ENCODE measurements around the gene CXCR3.
"Not testable (repeated sequence)": the region's sequence is repeated elsewhere in the genome, so short reads cannot be mapped to it uniquely, and the experiment has no call there.

The CXCR3 gene

GRCh38 chrX:71611736-71612135 is 6.6 kb downstream of the CXCR3 start:
- not testable (repeated sequence) for DNase-seq (ENCODE audit: low read depth in 2 of 2, low spot score in 1 of 2)

- DNase-seq (ENCODE audit: low read depth in 2 of 2, low spot score in 1 of 2) = no peak
These were observed 9.1 kb downstream of the CXCR3 start for GRCh38 chrX:71609095-71609750.

GRCh38 chrX:71607488-71607887 is 10.8 kb downstream of the CXCR3 start:
- no peak for DNase-seq (ENCODE audit: low read depth in 2 of 2, low spot score in 1 of 2)

DNA sequence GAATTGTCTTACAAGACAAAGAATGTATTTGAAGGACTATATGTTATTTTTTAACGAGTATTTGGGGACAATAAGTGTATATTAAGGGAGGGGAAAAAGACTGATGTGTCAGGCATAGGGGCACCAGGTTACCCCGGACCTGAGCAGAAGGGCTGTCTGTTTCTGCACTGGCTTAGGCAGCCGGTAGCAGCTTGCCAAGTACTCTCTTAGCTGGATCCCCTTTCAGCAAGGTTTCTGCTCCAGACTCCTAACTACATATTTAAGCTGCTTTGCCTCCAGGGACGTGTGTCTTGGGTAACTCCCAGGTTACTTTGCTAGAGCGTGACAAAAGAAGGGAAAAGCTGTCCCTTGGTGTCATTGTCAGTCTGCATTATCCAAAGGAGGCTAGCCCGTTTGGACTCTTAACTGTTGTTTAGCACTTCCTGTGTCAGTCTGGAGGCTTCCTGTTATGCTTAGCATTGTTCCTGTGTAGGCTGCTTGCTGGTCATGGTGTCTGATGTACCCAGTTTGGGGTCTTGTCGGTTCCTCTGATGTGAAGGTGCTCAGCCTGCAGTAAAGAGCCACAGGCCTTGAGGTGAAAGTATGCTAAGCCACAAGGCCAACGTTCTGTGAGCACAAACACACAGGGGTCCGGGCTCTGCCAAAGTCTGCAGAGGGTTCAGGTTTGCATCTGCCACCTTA is 11.6 kb downstream of the CXCR3 start:
- DNase-seq (ENCODE audit: low read depth in 2 of 2, low spot score in 1 of 2) = no peak

GRCh38 chrX:71604796-71605568 is 13.3 kb downstream of the CXCR3 start:
- no peak for DNase-seq (ENCODE audit: low read depth in 2 of 2, low spot score in 1 of 2)

DNA sequence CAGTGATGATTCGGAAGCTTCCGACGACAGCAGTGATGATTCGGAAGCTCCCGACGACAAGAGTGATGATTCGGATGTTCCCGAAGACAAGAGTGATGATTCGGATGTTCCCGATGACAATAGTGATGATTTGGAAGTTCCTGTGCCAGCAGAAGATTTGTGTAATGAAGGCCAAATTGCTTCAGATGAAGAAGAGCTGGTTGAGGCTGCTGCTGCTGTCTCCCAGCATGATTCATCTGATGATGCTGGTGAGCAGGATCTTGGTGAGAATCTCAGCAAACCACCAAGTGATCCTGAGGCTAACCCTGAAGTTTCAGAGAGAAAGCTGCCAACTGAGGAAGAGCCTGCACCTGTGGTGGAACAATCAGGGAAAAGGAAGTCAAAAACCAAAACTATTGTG is 14.2 kb downstream of the CXCR3 start:
- DNase-seq (ENCODE audit: low read depth in 2 of 2, low spot score in 1 of 2) = no peak

- DNase-seq (ENCODE audit: low read depth in 2 of 2, low spot score in 1 of 2) = no peak
These were observed 14.7 kb downstream of the CXCR3 start for GRCh38 chrX:71603618-71604017.

- no peak for DNase-seq (ENCODE audit: low read depth in 2 of 2, low spot score in 1 of 2)
These were observed 18.3 kb downstream of the CXCR3 start for GRCh38 chrX:71599965-71600364.

DNA sequence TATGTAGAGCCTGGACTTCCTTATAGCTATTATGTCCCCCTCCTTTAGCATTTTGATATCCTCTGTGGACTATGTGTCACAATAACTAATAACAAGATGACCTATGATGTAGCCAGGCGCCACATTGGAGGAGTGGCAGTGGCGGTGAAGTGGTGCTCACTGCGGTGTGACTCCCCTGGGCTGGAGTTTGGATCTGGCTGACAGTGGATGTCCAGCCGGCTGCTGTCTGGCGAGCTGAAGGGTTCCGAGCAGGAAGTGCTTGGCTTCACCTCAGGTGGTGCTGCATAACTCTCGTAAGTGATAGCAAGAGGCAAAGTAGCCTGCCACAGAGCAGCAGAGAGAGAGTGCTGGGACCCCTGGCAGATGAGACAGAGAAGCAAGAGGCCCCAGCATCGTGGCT is 25.1 kb downstream of the CXCR3 start:
- DNase-seq (ENCODE audit: low read depth in 2 of 2, low spot score in 1 of 2) = not testable (repeated sequence)

- no peak for DNase-seq (ENCODE audit: low read depth in 2 of 2, low spot score in 1 of 2)
These were observed 31.4 kb downstream of the CXCR3 start for GRCh38 chrX:71586929-71587328.

DNA sequence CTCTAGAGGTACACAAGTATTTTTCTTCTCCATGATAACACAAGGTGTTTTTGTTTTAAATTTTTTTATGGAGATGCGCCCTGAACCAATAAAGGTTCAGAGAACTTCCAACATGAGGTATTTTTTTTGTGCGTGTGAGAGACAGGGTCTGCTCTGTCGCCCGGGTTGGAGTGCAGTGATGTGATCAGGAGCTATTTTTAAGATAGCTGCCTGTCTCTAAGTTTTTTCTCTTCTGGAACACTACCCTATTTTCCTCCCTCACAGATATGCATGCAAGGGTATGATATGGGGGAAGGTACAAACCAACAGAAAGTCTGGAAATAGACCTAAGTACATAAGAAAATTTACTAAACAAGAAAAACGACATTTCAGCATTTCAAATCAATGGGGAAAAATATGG is 37.1 kb downstream of the CXCR3 start:
- DNase-seq (ENCODE audit: low read depth in 2 of 2, low spot score in 1 of 2) = no peak

DNA sequence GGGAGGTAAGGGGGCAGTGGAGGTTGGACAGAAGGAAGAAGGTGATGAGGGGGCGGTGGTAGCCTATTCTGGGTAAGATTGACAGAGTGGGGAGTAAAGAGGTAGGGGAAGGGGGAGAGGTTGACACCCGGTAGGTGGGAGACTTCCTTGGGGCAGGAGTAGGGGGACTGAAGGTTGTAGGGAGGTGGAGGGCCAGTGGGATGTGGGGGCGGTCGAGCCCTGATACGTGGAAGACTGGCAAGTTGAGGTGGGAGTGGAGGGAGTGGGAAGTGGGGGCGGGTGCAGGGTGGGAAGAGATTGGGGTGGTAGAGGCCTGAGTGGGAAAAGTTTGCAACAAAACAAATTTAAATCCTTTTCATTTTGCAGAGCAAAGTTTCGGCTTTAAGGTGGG is 38.3 kb downstream of the CXCR3 start:
- no peak for DNase-seq (ENCODE audit: low read depth in 2 of 2, low spot score in 1 of 2)

DNA sequence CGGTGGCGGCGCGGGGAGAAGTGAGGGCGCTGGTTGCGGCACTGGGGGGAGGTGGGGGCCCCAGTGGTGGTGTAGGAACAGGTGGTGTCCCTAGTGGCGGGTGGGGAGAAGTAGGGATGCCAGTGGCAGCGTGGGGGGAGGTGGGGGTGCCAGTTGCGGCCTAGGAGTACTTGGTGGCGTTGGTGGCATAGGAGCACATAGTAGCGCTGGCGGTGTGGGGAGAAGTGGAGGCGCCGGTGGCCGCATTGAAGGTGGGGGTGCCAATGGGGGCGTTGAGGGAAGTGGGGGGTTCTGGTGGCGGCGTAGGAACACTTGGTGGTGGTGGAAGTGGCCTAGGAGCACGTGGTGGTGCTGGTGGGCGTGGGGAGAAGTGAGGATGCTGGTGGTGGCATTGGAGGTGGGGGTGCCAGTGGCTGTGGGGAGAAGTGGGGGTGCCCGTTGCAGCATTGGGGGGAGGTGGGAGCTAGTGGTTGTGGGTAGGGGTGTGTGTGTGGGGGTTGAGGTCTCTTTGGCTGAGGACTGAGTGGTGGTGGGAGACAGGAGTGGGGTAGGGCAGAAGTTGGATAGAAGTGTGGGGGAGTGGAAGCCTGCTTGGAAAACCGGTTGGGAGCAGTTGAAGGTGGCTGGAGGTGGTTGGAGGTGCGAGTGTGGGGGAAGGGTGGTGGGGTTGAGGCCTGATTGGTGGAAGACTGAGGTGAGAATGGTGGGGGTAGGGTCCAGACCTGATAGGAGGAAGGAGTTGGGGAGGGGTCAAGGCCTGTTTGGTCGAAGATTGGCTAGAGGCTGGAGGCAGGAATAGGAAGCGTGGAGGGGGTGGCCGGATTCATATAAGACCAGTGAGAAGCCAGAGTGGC is 38.9 kb downstream of the CXCR3 start:
- no peak for DNase-seq (ENCODE audit: low read depth in 2 of 2, low spot score in 1 of 2)

- DNase-seq (ENCODE audit: low read depth in 2 of 2, low spot score in 1 of 2) = no peak
These were observed 39.8 kb downstream of the CXCR3 start, which contains the start of gene GCNA for GRCh38 chrX:71578253-71579135. TSS of gene GCNA (plus strand) at chrX:71578437. CDS start at chrX:71580822, 2,385 bp downstream.

DNA sequence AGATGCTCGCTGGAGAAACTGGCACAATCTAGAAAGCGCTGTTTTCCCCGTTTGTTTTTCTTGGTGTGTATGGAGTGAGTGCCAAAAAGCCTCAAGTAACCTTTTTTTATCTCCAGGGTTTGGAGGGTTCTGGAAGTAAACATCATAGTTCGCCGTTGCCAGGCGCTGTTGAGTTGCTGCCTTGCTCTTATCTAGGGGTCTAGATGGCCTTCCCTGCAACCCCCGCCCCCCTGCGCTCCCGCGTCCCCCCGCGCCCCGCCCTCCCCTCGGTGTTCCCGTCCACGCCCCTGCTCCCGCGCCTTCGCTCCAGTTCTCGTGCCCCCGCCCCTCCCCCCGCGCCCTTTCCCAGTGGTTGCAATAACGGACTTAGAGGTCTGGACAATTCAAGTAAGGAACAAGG is 40.6 kb downstream of the CXCR3 start:
- no peak for DNase-seq (ENCODE audit: low read depth in 2 of 2, low spot score in 1 of 2)

DNA sequence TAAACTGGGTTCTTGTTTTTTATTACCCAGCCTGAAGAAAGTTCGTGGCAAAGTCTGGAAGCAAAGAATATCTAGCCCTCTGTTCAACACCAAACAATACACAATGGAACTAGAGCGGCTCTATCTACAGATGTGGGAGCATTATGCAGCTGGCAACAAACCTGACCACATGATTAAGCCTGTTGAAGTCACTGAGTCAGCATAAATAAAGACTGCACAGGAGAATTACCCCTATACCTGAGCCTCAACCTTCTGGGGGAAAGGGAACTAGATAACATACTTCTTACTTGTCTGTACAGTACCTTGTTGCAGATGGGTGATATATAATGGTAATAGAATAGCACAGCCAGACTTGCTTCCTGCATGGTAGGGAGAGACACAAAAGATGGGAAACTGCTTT is 44.7 kb downstream of the CXCR3 start:
- no peak for DNase-seq (ENCODE audit: low read depth in 2 of 2, low spot score in 1 of 2)

DNA sequence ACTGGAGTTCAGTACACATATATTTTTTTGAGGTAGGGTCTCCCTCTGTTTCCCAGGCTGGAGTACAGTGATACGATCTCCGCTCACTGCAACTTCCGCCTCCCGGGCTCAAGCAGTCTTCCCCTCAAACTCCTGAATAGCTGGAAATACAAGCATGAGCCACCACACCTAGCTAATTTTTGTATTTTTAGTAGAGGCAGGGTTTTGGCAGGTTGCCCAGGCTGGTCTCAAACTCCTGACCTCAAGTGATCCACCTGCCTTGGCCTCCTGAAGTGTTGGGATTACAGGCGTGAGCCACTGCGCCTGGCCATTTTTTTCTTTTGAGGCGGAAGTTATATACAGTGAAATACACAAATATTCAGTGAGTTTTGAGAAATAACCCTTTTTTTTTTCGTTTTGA is 46.9 kb downstream of the CXCR3 start:
- not testable (repeated sequence) for DNase-seq (ENCODE audit: low read depth in 2 of 2, low spot score in 1 of 2)
